Activated CD8-positive, alpha-beta memory T cell treated with anti-CD3 and anti-CD28 coated beads for 48 hours (primary cell): ENCODE measurements around the gene MYH14.

ENCODE experiments used
- DNase-seq, 3 experiments: peaks; one replicate each; pipeline ENCODE4 v3.0.0-alpha.2; 2020; ENCODE audit warnings: low read depth in 2 of 3, low spot score in 2 of 3

MYH14 gene

DNA sequence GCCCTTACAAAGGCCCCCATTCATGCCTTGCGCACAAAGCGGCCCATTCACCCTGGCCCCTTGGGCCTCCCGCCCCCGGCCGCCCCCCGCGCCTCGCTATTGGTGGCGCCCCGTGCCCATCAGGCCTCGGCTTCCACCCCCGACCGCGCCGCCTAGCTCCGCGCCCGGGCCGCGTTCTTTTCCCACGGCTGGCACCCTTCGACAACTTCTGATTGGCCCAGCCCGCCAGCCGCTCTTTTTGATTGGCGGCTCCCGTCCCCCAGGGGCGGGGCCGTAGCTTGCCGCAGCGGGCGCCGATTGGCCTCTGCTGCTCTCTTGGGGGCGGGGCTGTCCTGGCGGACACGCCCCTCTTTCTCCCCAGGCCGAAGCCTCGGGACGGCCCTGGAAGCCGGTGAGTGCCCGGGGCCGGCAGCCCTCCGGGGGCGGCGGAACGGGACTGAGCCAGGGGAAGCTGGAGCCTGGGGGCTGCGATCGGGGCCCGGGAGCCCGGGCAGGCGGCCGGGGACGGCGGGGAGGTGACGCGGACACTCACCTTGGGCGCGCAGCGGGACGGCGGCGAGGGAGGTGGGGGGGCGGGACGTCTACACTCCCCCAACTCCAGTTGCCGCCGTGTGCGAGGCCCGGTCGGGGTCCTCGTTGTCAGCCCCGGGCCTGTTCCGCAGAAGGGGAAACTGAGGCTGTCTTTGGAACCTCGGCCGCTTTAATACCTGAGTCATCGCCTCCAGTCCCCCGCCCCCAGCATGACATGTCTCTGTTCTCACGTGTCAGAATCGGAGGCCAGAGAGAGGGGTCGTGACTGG lies at the start of gene MYH14:
Gene MYH14 (plus strand): TSS at position 342 of the 800 bp plus-strand sequence. CDS start 6,744 bp downstream, outside the sequence.
- DNase-seq: peak in 1 of 3 experiments; percentile 4

DNA sequence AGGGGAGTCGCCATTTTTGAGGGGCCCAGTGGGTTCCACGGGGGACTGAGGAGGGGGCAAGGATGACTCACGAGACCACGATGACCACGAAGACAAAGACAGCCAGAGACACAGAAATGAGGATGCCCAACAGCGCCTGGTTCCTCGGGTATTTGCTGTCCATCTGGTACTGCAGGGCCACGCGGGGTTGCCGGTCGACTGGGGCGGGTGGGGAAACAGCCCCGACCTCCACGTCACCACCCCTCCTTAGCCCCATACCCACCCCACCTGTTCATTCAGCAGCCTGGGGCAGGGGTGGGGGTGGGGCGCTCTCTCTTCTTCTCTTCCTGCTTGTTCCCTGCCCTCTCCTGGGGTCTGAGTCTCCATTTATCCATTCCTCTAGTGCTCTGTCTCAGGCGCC lies 48.9 kb upstream of the MYH14 start:
- no peak for DNase-seq

DNA sequence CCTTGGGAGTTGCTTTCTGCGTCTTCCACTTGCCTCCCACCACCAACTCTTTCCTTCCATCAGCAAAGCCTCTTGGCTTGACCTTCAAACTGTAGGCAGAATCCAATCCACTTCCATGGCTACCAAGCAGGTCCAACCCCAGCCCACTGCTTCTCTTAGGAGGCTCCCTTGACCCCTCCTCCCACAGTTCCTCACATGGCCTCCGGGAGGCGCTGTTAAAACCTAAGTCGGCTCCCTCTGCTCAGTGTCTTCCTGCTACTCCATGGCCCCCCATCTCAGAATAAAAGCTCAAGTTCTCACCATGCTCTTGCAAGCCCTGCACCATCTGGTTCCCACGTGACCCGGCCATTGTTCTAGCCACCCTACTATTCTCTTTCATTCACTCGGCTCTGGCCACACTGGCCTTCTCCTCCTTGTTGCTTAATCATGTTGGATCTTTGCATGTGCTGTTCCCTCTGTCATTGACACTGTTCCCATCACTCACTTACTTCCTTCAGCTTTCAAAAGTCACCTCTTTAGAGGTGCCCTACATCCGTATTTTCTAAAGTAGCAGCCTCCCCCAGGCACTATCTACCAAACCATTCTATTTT lies 47.8 kb upstream of the MYH14 start:
- no peak for DNase-seq

DNA sequence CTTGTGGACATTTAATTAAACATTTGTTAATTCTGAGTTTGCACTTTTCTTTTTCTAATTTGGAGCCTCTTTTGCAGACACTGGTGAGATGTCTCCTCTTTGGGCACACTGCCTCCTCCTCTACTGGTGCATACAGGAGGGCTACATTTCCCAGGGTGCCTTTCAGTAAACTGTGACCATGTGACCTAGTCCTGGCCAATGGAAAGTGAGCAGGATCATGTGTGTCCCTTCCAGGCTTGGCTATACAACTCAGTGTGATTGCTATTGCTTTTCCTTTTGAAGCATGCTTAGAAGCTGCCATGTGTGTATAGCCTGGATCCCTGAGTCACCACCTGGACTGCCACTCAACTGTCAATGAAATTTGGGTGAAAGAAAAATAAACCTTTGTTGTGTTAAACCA lies 44.8 kb upstream of the MYH14 start:
- no peak for DNase-seq

DNA sequence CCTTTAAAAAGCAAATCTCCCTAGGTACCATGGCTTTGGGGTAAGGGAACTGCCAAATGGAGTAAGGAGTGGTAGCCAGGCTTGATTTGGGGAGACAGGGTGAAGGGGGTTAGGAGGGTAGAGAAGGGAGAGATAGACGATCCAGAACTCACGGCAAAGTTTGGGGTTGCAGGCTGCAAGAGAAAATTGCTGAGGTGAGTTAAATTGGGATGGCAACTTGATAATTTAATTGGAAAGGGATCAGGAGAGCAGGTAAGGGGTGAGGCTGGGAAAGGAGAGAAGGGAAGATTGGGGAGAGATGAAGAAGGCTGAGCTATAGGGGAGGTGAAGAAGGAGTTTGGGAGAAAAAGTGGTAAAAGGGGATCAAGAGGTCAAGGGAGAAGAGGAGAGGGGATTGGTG lies 44.3 kb upstream of the MYH14 start:
- DNase-seq: no peak

DNA sequence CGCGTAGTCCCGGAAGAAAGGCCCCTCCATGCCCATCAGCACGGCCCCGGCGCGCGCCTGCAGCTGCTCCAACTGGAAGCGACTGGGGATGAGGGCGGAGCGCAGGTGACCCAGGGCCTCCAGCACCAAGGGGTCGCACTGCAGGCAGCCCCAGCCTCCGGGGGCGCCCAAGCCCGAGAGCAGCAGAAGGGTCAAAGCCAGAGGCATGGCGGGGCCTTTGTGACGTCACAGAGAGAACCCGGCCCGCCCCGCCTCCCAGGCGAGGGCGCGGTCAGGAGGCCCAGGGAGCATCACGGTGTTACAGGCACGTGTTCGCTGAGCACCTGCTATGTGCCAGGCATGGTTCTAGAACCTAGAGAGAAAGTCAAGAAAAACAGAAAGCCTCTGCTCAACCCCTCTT lies 40.4 kb upstream of the MYH14 start, which contains the start of gene IZUMO2:
Gene IZUMO2 (minus strand): TSS at position 294 of the 400 bp plus-strand sequence. CDS start 87 bp downstream, at position 207.
- no peak for DNase-seq

DNA sequence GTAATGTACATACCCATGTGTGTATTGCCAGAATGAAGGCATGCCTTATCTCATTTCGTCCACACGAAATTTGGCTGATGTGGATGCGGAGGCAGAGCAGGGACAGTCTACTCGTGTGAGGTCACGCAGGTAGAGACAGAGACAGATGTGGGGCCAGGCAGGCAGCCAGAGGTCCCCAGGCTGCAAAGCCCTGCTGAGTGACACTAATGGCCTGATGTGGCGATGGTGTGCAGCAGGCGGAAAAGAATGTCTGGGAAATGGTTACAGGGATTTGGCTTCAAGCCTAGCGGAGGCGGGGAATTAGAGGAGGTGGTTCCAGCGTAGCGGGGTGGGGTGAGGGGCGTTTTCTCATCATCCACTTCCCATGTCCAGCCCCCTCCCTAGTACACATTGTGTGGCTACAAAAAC lies 36.1 kb upstream of the MYH14 start:
- DNase-seq: no peak

DNA sequence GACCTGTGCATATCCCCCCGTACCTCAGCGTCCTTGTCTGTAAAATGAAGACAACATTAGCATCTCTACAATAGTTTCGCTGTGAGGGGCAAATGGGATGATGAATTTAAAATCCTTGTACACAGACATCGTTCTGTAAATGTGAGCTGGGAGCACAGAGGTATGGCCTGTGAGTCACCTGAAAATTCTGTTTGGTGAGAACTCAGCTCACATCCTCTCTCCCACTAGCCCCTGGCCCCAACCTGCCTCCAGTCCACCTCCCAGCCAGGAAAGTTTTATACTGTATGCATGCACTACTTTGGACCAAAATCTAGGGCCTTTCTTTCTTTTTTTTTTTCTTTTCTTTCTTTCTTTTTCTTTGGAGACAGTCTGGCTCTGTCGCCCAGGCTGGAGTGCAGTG lies 31.7 kb upstream of the MYH14 start:
- DNase-seq: no peak

DNA sequence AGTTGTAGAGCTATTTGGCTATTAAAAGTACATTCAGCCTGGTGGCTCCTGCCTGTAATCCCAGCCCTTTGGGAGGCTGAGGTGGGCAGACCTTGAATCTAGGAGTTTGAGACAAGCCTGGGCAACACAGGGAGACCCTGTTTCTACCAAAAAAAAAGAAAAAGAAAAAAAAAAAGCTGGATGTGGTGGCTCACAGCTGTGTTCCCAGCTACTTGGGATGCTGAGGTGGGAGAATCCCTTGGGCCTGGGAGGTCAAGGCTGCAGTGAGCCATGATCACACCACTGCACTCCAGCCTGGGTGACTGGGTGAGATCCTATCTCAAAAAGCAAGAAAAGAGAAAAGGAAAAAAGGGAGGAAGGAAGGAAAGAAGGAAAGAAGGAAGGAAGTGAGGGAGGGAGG lies 30.7 kb upstream of the MYH14 start:
- no peak for DNase-seq

DNA sequence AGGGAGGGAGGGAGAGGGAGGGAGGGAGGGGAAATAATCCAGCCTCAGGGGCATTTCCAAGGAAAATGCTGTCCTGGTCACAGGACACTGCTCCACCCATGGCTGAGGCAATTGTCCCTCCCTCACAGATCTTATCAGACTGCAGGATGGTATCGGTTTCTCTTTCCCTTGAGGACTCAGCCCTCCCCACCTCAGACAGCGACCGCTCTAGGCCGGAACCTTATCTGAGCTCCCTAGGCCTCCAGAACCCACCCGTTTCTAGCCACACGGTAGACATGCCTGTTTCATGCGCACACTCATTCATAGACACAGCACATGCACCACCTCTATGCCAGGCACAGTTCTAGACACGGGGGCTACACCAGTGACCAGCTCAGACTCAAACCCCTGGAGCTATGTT lies 30.3 kb upstream of the MYH14 start:
- no peak for DNase-seq

DNA sequence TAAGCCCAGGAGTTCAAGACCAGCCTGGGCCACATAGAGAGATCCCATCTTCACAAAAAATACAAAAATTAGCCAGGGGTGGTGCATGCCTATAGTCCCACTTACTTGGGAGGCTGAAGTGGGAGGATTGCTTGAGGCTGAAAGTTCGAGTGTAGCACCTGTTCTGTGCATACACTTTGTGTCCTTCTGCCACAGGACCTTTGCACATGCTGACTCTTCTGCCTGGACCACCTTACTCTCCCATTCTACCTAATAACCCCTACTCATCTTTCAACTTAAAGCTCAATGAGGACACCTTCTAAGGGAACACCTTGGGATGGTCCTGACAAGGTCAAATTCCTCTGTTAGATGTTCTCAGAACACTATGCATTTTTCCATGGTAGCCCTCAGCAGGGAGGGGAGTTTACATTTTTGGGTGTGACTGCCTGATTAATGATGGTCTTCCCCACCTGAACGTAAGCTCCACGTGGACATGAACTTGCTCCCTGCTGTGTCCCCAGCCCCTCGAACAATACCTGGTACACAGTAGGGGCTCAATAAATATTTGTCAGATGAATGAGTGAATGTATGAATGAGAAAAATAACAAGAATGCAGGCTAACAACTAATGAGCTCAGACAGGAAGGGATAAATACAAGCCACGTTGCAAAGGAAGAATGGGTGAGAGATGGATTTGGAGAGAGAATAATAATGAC lies 29.2 kb upstream of the MYH14 start:
- DNase-seq: no peak

DNA sequence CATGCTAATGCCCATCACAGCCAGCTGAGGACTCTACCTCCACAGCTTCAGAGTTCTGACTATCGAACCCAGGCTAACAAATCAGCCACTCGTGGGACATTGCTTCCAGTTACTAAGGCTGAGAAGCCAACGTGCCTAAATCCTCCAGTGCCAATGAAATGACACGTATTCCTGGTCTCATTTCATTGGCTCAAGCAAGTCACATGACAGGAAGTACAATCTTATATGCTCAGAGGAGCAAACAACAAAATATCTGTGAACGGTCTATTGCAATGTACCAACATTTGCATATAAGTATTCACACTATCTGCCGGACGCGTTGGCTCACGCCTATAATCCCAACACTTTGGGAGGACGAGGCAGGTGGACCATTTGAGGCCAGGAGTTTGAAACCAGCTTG lies 27.5 kb upstream of the MYH14 start:
- no peak for DNase-seq

DNA sequence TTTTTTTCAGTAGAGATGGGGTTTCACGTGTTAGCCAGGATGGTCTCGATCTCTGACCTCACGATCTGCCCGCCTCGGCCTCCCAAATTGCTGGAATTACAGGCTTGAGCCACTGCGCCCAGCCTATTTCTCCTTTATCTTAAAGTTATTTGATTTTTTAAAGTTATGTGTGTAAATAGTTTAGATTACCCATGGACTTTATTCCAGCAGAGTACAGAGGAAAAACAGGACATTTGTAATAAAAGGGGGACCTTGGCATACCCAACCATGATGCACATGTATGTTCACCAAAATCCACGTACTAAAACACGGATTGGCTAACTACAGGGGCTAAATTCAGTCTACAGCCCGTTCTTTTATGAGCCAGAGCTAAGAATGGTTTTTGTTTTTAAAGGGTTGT lies 26.6 kb upstream of the MYH14 start:
- no peak for DNase-seq

DNA sequence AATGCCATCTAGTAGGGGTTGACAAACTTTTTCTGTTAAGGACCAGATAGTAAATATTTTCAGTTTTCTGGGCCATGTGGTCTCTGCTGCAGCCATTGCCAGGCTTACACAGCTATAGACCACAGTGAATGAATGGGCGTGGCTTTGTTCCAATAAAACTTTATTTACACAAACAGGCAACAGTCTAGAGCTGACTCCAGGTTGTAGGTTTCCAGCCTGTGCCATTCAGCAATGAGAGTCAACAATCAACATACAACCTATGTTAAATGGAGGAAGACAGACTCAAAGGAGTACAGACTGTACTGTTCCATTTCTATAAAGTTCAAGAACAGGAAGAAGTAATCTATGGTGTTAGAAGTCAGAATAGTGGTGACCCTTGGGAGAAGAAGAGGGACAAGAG lies 25.1 kb upstream of the MYH14 start:
- no peak for DNase-seq

DNA sequence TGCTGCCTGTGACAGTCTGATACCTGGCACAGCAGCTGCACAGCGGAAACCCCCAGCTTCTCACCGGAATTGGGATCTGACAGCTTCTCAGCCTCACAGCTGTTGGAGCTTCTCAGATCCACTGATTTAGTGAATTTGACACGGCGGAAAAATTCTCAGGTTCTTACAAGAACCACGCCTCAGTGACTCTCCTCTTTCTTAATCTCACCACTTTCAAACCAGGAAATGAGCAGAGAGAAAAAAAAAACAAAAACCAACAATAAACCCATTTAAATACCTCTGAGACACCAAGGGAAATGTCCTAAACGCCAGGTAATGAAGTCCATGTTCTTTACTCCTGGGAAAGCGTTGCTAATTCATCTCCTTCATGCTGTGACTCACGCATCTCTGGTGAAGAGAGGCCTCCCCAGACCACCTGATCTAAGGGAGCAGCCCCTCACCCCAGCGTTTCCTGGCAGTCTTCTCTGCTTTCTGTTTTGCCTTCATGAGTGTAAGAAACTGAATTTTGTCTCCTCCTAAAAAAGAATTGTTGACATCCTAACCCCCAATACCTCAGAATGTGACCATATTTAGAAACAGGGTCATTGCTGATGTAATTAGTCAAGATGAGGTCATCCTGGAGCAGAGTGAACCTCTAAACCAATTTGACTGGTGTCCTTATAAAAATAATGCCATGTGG lies 24.4 kb upstream of the MYH14 start:
- DNase-seq: no peak

DNA sequence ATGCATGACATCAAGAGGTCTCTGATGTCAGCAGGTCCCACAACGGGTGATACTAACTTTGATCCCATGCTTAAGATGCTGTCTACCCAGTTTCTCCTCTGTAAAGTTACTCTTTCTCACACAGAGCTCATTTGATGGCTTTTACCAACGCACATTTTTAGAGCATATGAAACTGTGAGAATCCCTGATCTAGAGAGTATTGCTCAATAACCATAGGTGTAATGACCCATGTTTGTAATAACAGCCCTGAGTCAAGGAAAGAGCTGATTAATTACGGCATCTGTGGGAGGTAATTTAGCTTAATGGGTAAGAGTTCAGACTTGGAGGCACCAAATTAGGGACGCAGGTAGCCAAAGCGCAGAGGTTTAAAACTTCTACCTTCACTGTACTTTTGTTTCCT lies 22.3 kb upstream of the MYH14 start:
- DNase-seq: no peak

DNA sequence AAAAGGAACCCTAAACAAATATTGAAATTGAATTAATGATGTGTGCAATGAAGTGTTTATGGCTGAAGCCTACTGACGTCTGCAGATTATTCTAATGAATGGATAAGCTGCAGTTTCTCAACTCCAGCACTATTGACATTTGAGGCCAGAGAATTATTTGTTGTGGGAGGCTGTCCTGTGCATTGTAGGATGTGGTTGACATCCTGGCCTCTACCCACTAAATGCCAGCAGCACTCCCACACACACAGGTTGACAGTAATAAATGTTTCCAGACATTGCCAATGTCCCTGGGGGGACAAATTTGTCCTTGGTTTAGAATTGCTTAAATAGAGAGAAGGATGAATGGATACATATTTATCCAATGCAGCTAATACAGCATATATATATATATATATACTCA lies 19.2 kb upstream of the MYH14 start:
- DNase-seq: no peak

DNA sequence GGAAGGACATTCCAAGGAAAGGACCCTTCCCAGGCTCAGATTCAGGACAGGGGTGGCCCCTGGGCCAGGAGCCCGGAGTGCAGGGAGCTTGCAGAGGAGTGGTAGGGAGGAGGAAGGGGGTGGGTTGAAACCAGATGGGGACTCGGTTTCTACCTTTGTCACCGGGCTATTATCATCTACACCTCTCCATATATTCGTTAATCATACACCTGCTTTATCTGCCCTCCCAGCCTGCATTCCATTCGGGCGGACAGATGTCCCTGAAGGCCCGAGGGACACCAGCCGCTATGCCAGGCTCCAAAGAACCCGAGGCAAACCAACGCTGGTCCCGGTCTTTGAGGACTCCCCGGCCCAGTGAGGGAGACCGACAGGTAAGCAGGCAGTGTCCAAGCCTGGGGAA lies 15.5 kb upstream of the MYH14 start:
- no peak for DNase-seq

DNA sequence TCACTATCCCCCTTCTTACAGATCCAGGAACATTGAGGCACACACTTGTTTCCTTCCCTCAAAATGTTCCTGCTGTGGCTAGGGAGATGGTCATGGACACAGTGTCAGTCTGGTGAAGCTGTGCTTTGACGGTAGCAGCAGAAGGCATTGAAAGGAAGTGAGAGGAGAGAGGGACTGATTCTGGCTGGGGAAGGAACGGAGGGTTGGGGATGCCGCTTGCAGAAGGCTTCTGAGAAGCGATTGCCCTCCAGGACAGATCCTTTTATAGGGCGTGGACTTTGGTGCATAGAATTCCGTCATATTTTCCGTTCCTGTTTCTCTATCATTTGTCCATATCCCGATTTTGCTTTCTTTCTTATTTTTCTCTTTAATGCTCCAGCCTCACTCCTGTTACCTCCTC lies 14.1 kb upstream of the MYH14 start:
- DNase-seq: no peak

DNA sequence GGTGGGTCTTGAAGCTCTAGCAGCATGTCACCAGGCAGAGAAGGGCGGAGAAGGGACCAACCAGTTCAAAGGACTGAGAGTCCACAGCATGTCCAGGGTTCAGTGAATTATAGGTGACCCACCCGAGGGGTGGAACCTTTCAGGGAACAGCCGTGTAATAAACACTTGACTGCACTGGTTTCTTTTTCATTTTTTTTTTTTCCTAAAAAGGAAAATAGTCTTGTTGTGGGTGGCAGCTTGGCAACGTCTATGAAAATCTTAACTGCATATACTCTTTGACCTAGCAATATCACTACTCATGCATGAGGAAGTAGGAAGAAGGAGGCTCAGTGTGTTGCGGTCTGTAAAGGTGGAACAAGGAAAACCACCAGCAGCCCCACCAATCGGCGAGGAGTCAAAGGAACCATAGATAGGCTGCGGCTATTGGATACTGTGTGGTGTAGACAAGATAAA lies 13.0 kb upstream of the MYH14 start:
- no peak for DNase-seq

DNA sequence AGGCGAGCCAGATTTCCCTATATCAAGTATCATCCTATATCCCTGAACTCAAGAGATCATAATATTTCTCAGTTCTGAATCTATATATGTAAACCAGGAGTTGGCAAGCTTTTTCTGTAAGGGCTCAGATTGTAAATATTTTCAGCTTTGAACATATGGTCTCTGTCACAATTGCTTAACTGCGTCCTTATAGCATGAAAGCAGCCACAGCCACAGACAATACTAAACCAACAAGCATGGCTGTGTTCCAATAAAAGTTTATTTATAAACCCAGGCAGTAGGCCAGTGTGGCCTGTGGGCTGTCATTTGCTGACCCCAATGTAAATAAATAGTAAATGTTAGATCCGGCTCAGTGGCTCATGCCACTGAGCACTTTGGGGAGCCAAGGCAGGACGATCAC lies 12.2 kb upstream of the MYH14 start:
- no peak for DNase-seq
